PC-3 (cell line): Measurements from ENCODE around the gene CFAP97D1. TPM values are rescaled to one million over a fixed set of nuclear protein-coding genes. Genes with fewer than 3 reads are reported as not detected.

Experiments used
- ATAC-seq: fragments of 200-7000 bp; cut with Tn5 transposase; 2 replicates; pipeline ENCODE4 v1.9.1; 2020; ENCODE audit warnings: mild to moderate bottlenecking, moderate library complexity
- BruUV-seq: library from RNA; stranded (reverse); fragments of 400-500 nt; replicated peaks from 2 replicates; lab custom pipeline; 2021; lab: Mats Ljungman, UMichigan
- CTCF ChIA-PET: fragments of 300-600 bp; sonication (Branson Sonifier 250); formaldehyde crosslinking; loops from one replicate; lab custom pipeline; 2022; ENCODE audit warnings: antibody characterized with exemption; lab: Charles Lee
- POLR2A ChIA-PET: fragments of 300-600 bp; sonication (Branson Sonifier 250); formaldehyde crosslinking; loops from one replicate; lab custom pipeline; 2022; ENCODE audit warnings: antibody characterized with exemption; ENCODE audit not compliant: unreplicated experiment; lab: Charles Lee
- DNase-seq: peaks from one replicate; pipeline ENCODE4 v3.0.0-alpha.2; 2015
- H2AFZ ChIP-seq: fragments of 300-600 bp; sonication (generic); 2 replicates; pipeline ENCODE4 v1.6.0; 2016; ENCODE audit warnings: antibody characterized with exemption, low read length
- H3F3A ChIP-seq: fragments of 300-600 bp; sonication (generic); one replicate; pipeline ENCODE4 v1.6.0; 2017; ENCODE audit warnings: antibody characterized with exemption, low read length, control low read depth, mild to moderate bottlenecking; ENCODE audit not compliant: unreplicated experiment
- H3K27ac ChIP-seq: fragments of 300-600 bp; sonication (generic); 2 replicates; pipeline ENCODE4 v1.5.1; 2016; ENCODE audit warnings: mild to moderate bottlenecking, low read length
- H3K27me3 ChIP-seq: fragments of 300-600 bp; sonication (generic); 2 replicates; pipeline ENCODE4 v1.6.1; 2016; ENCODE audit warnings: low read length, mixed read lengths
- H3K36me3 ChIP-seq: fragments of 300-600 bp; sonication (generic); 2 replicates; pipeline ENCODE4 v1.6.1; 2016; ENCODE audit warnings: low read depth, mixed run types, low read length, mixed read lengths
- H3K4me1 ChIP-seq: fragments of 300-600 bp; sonication (generic); 2 replicates; pipeline ENCODE4 v1.5.1; 2016; ENCODE audit warnings: low read length; ENCODE audit not compliant: insufficient read depth
- H3K4me2 ChIP-seq: fragments of 300-600 bp; sonication (generic); 2 replicates; pipeline ENCODE4 v1.6.0; 2016; ENCODE audit warnings: low read length
- H3K4me3 ChIP-seq: fragments of 300-600 bp; sonication (generic); 2 replicates; pipeline ENCODE4 v1.5.1; 2016; ENCODE audit warnings: mild to moderate bottlenecking, low read length, mixed read lengths
- H3K79me2 ChIP-seq: fragments of 300-600 bp; sonication (generic); 2 replicates; pipeline ENCODE4 v1.6.1; 2017; ENCODE audit warnings: low read length, mixed read lengths
- H3K9ac ChIP-seq: fragments of 300-600 bp; sonication (generic); 2 replicates; pipeline ENCODE4 v1.6.0; 2016; ENCODE audit warnings: mild to moderate bottlenecking, low read length
- H3K9me2 ChIP-seq: fragments of 300-600 bp; sonication (generic); replicated peaks from 2 replicates; pipeline ENCODE4 v1.6.1; 2016; ENCODE audit warnings: mixed run types, low read length, mixed read lengths
- H3K9me3 ChIP-seq: fragments of 300-600 bp; sonication (generic); 2 replicates; pipeline ENCODE4 v1.6.1; 2016; ENCODE audit warnings: low read length, mixed read lengths
- H4K20me1 ChIP-seq: fragments of 300-600 bp; sonication (generic); 2 replicates; pipeline ENCODE4 v1.6.1; 2016; ENCODE audit warnings: low read length, mixed read lengths
- CTCF ChIP-seq: fragments of 300-600 bp; sonication (generic); conservative IDR thresholded peaks from 2 replicates; pipeline ENCODE4 v1.5.1; 2017; ENCODE audit warnings: antibody characterized with exemption, low read depth, mild to moderate bottlenecking, low read length
- EZH2 ChIP-seq: fragments of 300-600 bp; sonication (generic); IDR thresholded peaks from one replicate; pipeline ENCODE4 v1.6.1; 2017; ENCODE audit warnings: antibody characterized with exemption, mild to moderate bottlenecking, low read length; ENCODE audit not compliant: unreplicated experiment
- EZH2phosphoT487 ChIP-seq: fragments of 300-600 bp; sonication (generic); IDR thresholded peaks from 2 replicates; pipeline ENCODE4 v1.6.1; 2018; ENCODE audit warnings: mild to moderate bottlenecking, antibody characterized with exemption, low read length, borderline replicate concordance
- intact Hi-C: fragments of 100-400 bp; cut with micrococcal nuclease; formaldehyde crosslinking; loops from 2 replicates; pipeline ENCODE4 v1.9.0; 2023
- total RNA-seq: library from RNA; depleted of rRNA; stranded (reverse); fragments of >200 nt; gene quantifications from 2 replicates; pipeline ENCODE4 v1.2.3, GENCODE V29; 2014

Gene CFAP97D1
- total RNA-seq, 1 experiment from 2014 or later = 0.29 TPM

- DNase-seq (no peak), ATAC-seq (no peak)
- no peaks in the 10 kb centered on the region for H4K20me1 ChIP-seq
- TF ChIP-seq EZH2 (no peak), CTCF (no peak), EZH2phosphoT487 (no peak)
- H3K9me3 ChIP-seq = no peaks in the 10 kb centered on the region
- no peak overlapping the region for H2AFZ ChIP-seq
- H3K27ac ChIP-seq = no peak overlapping the region
- no peak overlapping the region for H3K4me2 ChIP-seq
- POLR2A ChIA-PET = no interaction called here
- H3K4me1 ChIP-seq = no peaks in the 10 kb centered on the region
- no peak overlapping the region for H3K4me3 ChIP-seq
- H3K9ac ChIP-seq = no peak overlapping the region
- H3K27me3 ChIP-seq = no peaks in the 10 kb centered on the region
- H3F3A ChIP-seq = no peaks in the 10 kb centered on the region
- peaks cover 32% of the 10 kb centered on the region for H3K36me3 ChIP-seq
- no peaks in the 10 kb centered on the region for H3K9me2 ChIP-seq
- BruUV-seq = no TSS peak
- no peaks in the 10 kb centered on the region for H3K79me2 ChIP-seq
- intact Hi-C loops = no loop called here
- CTCF ChIA-PET = no interaction called here
Measured at GRCh38 chr17:43808076-43808475, 27.8 kb downstream of the CFAP97D1 start.

- no peak overlapping the region for H3K4me3 ChIP-seq
- no peak overlapping the region for H3K9ac ChIP-seq
- H3K79me2 ChIP-seq = no peaks in the 10 kb centered on the region
- ChIA-PET POLR2A (no interaction called here), CTCF (no interaction called here)
- no peaks in the 10 kb centered on the region for H3F3A ChIP-seq
- ATAC-seq = no peak
- intact Hi-C loops = no loop called here
- no peaks in the 10 kb centered on the region for H4K20me1 ChIP-seq
- no peak overlapping the region for H3K4me2 ChIP-seq
- H3K27ac ChIP-seq = no peak overlapping the region
- peaks cover 37% of the 10 kb centered on the region for H3K36me3 ChIP-seq
- no peaks in the 10 kb centered on the region for H3K9me3 ChIP-seq
- no peaks in the 10 kb centered on the region for H3K4me1 ChIP-seq
- no TSS peak for BruUV-seq
- no peaks in the 10 kb centered on the region for H3K27me3 ChIP-seq
- no peak overlapping the region for H2AFZ ChIP-seq
- no peak for TF ChIP-seq EZH2phosphoT487
- TF ChIP-seq CTCF = no peak
- TF ChIP-seq EZH2 = no peak
- H3K9me2 ChIP-seq = no peaks in the 10 kb centered on the region
- DNase-seq = no peak
Measured at GRCh38 chr17:43809121-43809520, 28.9 kb downstream of the CFAP97D1 start.

- TF ChIP-seq EZH2phosphoT487 (no peak), CTCF (no peak), EZH2 (no peak)
- Histone ChIP-seq H3F3A (no peaks in the 10 kb centered on the region), H3K27me3 (no peaks in the 10 kb centered on the region), H3K4me2 (no peak overlapping the region), H3K4me1 (peaks cover 11% of the 10 kb centered on the region), H3K27ac (no peak overlapping the region), H3K79me2 (no peaks in the 10 kb centered on the region), H3K9ac (no peak overlapping the region), H3K9me2 (no peaks in the 10 kb centered on the region), H3K9me3 (no peaks in the 10 kb centered on the region), H3K4me3 (no peak overlapping the region), H4K20me1 (no peaks in the 10 kb centered on the region), H2AFZ (no peak overlapping the region), H3K36me3 (peaks cover 33% of the 10 kb centered on the region)
- intact Hi-C loops = no loop called here
- no peak for DNase-seq
- ATAC-seq = no peak
- ChIA-PET POLR2A (no interaction called here), CTCF (no interaction called here)
- no TSS peak for BruUV-seq
Measured at GRCh38 chr17:43810226-43810715, 30.0 kb downstream of the CFAP97D1 start.
